ENCODE measurements around the gene JUNB.

Gene JUNB

GRCh38 chr19:12788682-12789097 is 2.6 kb upstream of the JUNB start:
- Mint-ChIP-seq H3K36me3 (ENCODE audit: insufficient read depth) (peaks cover 45% of the 10 kb centered on the region), H3K27me3 (no peaks in the 10 kb centered on the region), H3K9me3 (no peaks in the 10 kb centered on the region), H3K27ac (peak overlapping the region; percentile 90 to 94), H3K4me1 (ENCODE audit: low read depth in 2 of 2) (peaks cover 17 to 19% of the 10 kb centered on the region in 2 donors), H3K4me3 (peak overlapping the region; percentile 78 to 81)
- DNase-seq (peak in 2 of 3 experiments; percentile 51 to 53), ATAC-seq (replicated peaks) (no peak)

- H3K4me3 Mint-ChIP-seq = peak overlapping the region; percentile 95 to 98
- no peaks in the 10 kb centered on the region for H3K9me3 Mint-ChIP-seq
Measured at GRCh38 chr19:12789098-12789903, 2.0 kb upstream of the JUNB start.

GRCh38 chr19:12789904-12790619 is 1.2 kb upstream of the JUNB start:
- Mint-ChIP-seq H3K27ac (peak overlapping the region; percentile 98 to 100), H3K27me3 (no peaks in the 10 kb centered on the region), H3K9me3 (no peaks in the 10 kb centered on the region), H3K4me1 (ENCODE audit: low read depth in 2 of 2) (peaks cover 22 to 26% of the 10 kb centered on the region in 2 donors), H3K36me3 (ENCODE audit: insufficient read depth) (peaks cover 59% of the 10 kb centered on the region), H3K4me3 (peak overlapping the region; percentile 95 to 98)
- peak; percentile 45 for ATAC-seq (replicated peaks)
- peak; percentile 89 to 93 (median 93) for DNase-seq

More at GRCh38 chr19:12789098-12789903, 2.0 kb upstream of the JUNB start:
- H3K4me1 Mint-ChIP-seq (ENCODE audit: low read depth in 2 of 2) = peaks cover 20 to 23% of the 10 kb centered on the region in 2 donors
- ATAC-seq (replicated peaks) (no peak), DNase-seq (peak in 1 of 3 experiments; percentile 35)
- H3K27ac Mint-ChIP-seq = peak overlapping the region; percentile 90 to 94
- no peaks in the 10 kb centered on the region for H3K27me3 Mint-ChIP-seq
- peaks cover 51% of the 10 kb centered on the region for H3K36me3 Mint-ChIP-seq (ENCODE audit: insufficient read depth)

GRCh38 chr19:12790628-12791344 is 500 bp upstream of the JUNB start:
- H3K27me3 Mint-ChIP-seq = no peaks in the 10 kb centered on the region

GRCh38 chr19:12792051-12792852 is 966 bp downstream of the JUNB start:
- Mint-ChIP-seq H3K36me3 (ENCODE audit: insufficient read depth) (peaks cover 72% of the 10 kb centered on the region), H3K4me1 (ENCODE audit: low read depth in 2 of 2) (peaks cover 33 to 37% of the 10 kb centered on the region in 2 donors)
- no peak for ATAC-seq (replicated peaks)

More at GRCh38 chr19:12790628-12791344, 500 bp upstream of the JUNB start:
- no peak for ATAC-seq (replicated peaks)
- Mint-ChIP-seq H3K36me3 (ENCODE audit: insufficient read depth) (peaks cover 64% of the 10 kb centered on the region), H3K4me1 (ENCODE audit: low read depth in 2 of 2) (peaks cover 25 to 29% of the 10 kb centered on the region in 2 donors), H3K4me3 (peak overlapping the region; percentile 95 to 98), H3K27ac (peak overlapping the region; percentile 98 to 100), H3K9me3 (no peaks in the 10 kb centered on the region)
- no peak for DNase-seq

GRCh38 chr19:12792853-12793289 is 1.6 kb downstream of the JUNB start:
- H3K9me3 Mint-ChIP-seq = no peaks in the 10 kb centered on the region
- peak in 1 of 3 experiments; percentile 35 for DNase-seq
- peak overlapping the region; percentile 98 to 100 for H3K27ac Mint-ChIP-seq
- peaks cover 76% of the 10 kb centered on the region for H3K36me3 Mint-ChIP-seq (ENCODE audit: insufficient read depth)
- ATAC-seq (replicated peaks) = no peak
- H3K4me3 Mint-ChIP-seq = peak overlapping the region; percentile 95 to 98
- H3K4me1 Mint-ChIP-seq (ENCODE audit: low read depth in 2 of 2) = peaks cover 33 to 37% of the 10 kb centered on the region in 2 donors
- H3K27me3 Mint-ChIP-seq = no peaks in the 10 kb centered on the region

More at GRCh38 chr19:12792051-12792852, 966 bp downstream of the JUNB start:
- H3K9me3 Mint-ChIP-seq = no peaks in the 10 kb centered on the region
- DNase-seq = peak; percentile 64 to 71 (median 70)
- H3K27me3 Mint-ChIP-seq = no peaks in the 10 kb centered on the region
- H3K27ac Mint-ChIP-seq = peak overlapping the region; percentile 98 to 100
- H3K4me3 Mint-ChIP-seq = peak overlapping the region; percentile 95 to 98

GRCh38 chr19:12793290-12794195 is 2.3 kb downstream of the JUNB start:
- Mint-ChIP-seq H3K27ac (peak overlapping the region; percentile 98 to 100), H3K4me3 (peak overlapping the region; percentile 95 to 98), H3K4me1 (ENCODE audit: low read depth in 2 of 2) (peaks cover 33 to 37% of the 10 kb centered on the region in 2 donors), H3K27me3 (no peaks in the 10 kb centered on the region), H3K9me3 (no peaks in the 10 kb centered on the region), H3K36me3 (ENCODE audit: insufficient read depth) (peaks cover 79% of the 10 kb centered on the region)
- DNase-seq (peak; percentile 91 to 96 (median 96)), ATAC-seq (replicated peaks) (peak; percentile 46)

- Mint-ChIP-seq H3K4me1 (ENCODE audit: low read depth in 2 of 2) (peaks cover 28 to 30% of the 10 kb centered on the region in 2 donors), H3K4me3 (peak overlapping the region; percentile 95 to 98), H3K36me3 (ENCODE audit: insufficient read depth) (peaks cover 82% of the 10 kb centered on the region), H3K9me3 (no peaks in the 10 kb centered on the region), H3K27ac (peak overlapping the region; percentile 98 to 100), H3K27me3 (no peaks in the 10 kb centered on the region)
- ATAC-seq (replicated peaks) = no peak
- DNase-seq = no peak
Measured at GRCh38 chr19:12794196-12794941, 3.1 kb downstream of the JUNB start.

- peak overlapping the region; percentile 98 to 100 for H3K27ac Mint-ChIP-seq
- H3K4me1 Mint-ChIP-seq (ENCODE audit: low read depth in 2 of 2) = peaks cover 28 to 30% of the 10 kb centered on the region in 2 donors
- no peaks in the 10 kb centered on the region for H3K27me3 Mint-ChIP-seq
- DNase-seq (no peak), ATAC-seq (replicated peaks) (no peak)
- peaks cover 81% of the 10 kb centered on the region for H3K36me3 Mint-ChIP-seq (ENCODE audit: insufficient read depth)
- H3K9me3 Mint-ChIP-seq = no peaks in the 10 kb centered on the region
- peak overlapping the region; percentile 95 to 98 for H3K4me3 Mint-ChIP-seq
Measured at GRCh38 chr19:12794971-12795381, 3.7 kb downstream of the JUNB start.

GRCh38 chr19:12796146-12797071 is 5.1 kb downstream of the JUNB start:
- H3K4me1 Mint-ChIP-seq (ENCODE audit: low read depth in 2 of 2) = peaks cover 23 to 27% of the 10 kb centered on the region in 2 donors
- no peaks in the 10 kb centered on the region for H3K27me3 Mint-ChIP-seq
- ATAC-seq (replicated peaks) = no peak
- H3K9me3 Mint-ChIP-seq = no peaks in the 10 kb centered on the region
- H3K27ac Mint-ChIP-seq = peak overlapping the region; percentile 82 to 100
- peak overlapping the region; percentile 70 to 73 for H3K4me3 Mint-ChIP-seq
- DNase-seq = peak; percentile 73 to 75 (median 74)
- H3K36me3 Mint-ChIP-seq (ENCODE audit: insufficient read depth) = peaks cover 76% of the 10 kb centered on the region

All from effector memory CD8-positive, alpha-beta T cell (primary cell).